GM19328 (cell line): ENCODE data around the gene MTERF2.
"Not testable (repeated sequence)": the region's sequence is repeated elsewhere in the genome, so short reads cannot be mapped to it uniquely, and the experiment has no call there.

Experiments
- ATAC-seq: cut with Tn5 transposase; IDR thresholded peaks from one replicate; pipeline ENCODE4 v1.9.1; 2021; ENCODE audit warnings: mild to moderate bottlenecking, moderate library complexity; ENCODE audit not compliant: unreplicated experiment

Gene MTERF2, protein sequence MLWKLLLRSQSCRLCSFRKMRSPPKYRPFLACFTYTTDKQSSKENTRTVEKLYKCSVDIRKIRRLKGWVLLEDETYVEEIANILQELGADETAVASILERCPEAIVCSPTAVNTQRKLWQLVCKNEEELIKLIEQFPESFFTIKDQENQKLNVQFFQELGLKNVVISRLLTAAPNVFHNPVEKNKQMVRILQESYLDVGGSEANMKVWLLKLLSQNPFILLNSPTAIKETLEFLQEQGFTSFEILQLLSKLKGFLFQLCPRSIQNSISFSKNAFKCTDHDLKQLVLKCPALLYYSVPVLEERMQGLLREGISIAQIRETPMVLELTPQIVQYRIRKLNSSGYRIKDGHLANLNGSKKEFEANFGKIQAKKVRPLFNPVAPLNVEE

GRCh38 chr12:106986625-106987389 is at the start of gene MTERF2:
Gene MTERF2 (minus strand): TSS chr12:106987146. CDS start chr12:106978714, 8,432 bp downstream.
- ATAC-seq = peak; percentile 86

- ATAC-seq = no peak
These were observed 48.8 kb upstream of the MTERF2 start for GRCh38 chr12:107035733-107036132.

DNA sequence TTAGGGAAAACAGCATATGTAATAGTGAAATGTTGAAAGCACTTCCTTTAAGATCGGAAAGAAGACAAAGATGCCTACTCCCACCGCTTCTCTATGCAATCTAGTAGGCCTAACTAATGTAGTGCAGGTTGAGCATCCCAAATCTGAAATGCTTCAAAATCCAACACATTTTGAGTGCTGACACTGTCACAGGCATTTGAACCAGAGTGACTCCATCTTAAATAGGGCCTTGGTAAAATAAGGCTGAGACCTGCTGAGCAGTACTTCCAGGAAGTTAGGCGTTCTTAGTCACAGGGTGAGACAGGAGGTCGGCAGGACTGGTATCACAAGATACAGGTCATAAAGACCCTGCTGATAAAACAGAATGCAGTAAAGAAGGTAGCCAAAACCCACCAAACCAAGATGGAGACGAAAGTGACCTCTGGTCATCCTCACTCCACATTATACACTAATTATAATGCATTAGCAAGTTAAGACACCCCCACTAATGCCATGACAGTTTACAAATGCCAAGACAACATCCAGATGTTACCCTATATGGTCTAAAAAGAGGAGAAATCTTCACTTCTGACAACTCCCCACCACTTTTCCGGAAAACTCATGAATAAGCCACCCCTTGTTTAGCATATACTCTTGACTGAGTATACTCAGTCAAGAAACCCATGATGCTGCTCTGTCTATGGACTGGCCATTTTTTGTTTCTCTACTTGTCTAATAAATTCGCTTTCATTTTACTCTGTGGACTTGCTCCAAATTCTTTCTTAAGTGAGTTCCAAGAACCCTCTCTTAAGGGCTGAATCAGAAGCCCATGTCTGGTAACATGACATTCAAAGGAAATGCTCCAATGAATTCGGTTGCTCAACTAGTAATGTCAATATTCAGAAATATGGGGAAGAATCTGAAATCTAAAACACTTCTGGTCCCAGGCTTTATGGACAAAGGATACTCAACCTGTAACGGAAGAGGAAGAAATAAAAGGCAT is 47.1 kb upstream of the MTERF2 start:
- ATAC-seq = no peak

- no peak for ATAC-seq
These were observed 45.3 kb upstream of the MTERF2 start for GRCh38 chr12:107032266-107032665.

DNA sequence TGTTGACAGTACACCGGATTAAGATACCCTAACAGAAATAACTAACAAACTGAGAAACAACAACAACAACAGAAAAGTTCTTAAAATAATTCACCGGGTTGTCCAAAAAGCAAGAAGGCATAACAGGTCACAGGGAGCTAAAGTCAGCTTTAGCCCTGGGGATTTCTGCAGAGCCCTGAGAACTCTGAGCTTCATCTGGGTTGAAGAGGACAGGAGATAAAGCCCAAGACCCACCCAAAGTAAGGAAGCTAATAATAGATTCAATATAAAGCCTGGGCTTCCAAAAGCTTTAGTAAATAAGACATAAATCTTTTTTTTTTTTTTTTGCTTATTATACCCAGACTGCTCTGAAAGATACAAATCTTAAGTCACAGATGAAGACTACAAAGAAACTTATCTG is 44.1 kb upstream of the MTERF2 start:
- no peak for ATAC-seq

- no peak for ATAC-seq
These were observed 42.1 kb upstream of the MTERF2 start for GRCh38 chr12:107029081-107029480.

DNA sequence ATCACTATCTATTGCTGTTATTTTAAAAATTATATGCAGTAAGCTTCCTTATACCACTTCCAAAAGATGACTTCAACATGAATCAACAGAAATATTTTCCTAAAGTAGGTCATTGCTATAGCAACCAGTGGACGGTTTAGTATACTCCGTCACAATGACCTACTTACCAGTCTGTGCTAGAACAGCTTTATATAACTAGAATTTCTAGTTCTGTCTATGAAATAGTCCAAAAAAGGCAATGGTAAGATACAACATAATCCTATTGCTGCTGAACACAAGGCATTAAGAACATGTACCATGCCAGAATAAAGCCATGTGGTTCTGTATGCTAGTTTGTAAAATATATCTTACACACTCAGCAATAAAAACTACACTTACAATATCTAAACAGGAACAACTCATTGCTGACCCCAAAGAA is 40.7 kb upstream of the MTERF2 start:
- ATAC-seq = no peak

DNA sequence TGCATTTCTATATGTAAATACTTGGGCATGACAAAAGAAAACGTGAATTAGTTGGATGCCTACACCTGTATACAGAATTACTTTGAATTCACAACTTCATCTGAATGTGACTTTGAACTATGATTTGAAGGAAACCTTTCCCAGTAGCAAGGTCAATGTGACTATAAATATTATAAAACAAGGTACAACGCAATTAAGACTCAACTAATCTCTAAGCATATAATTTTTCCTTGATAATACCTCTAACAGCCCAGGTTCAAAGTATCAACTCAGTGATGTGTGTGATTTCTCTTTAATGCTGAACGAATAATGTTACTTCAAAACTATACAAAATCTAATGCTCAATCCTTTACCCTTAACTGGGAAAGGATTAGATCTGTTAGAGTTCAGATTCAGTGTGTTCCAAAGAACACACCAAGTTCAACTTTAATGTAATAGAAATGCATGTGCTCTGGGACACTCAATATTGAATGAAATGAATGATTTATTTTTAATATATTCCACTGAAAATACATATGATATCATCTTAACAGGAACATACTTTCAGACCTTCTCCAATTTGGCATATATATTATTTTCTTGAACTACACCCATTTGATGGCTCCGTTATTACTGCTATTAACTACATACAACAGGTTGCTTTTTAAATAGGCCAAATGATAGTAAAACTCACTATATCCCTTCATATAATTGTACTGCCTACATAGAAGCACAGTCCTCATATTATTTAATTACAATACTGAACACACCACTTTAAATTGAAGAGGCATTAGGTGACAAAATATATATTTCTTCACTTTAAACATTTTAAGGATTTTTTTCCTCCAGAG is 40.1 kb upstream of the MTERF2 start:
- ATAC-seq = no peak

- ATAC-seq = not testable (repeated sequence)
These were observed 39.4 kb upstream of the MTERF2 start for GRCh38 chr12:107026356-107026755.

DNA sequence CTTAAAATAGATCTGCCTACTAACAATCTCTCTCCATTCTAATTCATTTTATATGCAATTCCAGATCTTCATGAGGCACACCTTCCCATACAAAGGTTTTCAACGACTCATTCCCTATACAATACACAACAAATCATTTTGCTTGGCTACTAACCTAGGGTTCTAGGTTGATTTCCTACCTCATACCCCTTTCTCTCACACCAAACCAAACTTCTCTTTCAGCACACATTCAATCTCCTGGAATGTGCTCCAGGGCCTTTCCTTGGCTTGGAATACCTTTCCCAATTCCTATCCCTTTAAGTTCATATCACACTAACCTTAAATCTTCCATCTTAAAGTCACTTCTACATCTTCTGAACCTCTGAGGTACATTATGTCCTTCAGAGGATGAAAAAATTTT is 38.7 kb upstream of the MTERF2 start:
- no peak for ATAC-seq

GRCh38 chr12:107019546-107019945 is 32.6 kb upstream of the MTERF2 start:
- no peak for ATAC-seq

GRCh38 chr12:107017042-107017441 is 30.1 kb upstream of the MTERF2 start:
- ATAC-seq = no peak

DNA sequence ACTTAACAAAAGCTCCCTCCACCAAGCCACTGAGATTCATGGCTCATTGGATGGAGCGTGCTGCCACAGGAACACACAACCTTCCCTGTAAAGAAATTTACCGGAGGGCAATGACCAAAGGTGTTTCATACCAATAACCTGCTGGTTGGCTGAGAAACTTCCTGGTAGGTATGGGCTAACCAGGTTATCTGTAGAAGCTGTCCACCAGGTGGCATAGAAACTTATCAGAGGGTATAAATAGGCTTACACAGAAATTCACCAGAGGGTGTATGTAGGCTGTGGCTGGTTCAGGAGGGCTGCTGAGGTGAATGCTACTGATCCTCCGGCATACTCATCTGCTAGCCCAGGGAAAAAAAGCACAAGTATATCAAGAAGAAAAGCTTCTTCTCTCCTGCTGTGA is 27.1 kb upstream of the MTERF2 start:
- ATAC-seq = no peak

DNA sequence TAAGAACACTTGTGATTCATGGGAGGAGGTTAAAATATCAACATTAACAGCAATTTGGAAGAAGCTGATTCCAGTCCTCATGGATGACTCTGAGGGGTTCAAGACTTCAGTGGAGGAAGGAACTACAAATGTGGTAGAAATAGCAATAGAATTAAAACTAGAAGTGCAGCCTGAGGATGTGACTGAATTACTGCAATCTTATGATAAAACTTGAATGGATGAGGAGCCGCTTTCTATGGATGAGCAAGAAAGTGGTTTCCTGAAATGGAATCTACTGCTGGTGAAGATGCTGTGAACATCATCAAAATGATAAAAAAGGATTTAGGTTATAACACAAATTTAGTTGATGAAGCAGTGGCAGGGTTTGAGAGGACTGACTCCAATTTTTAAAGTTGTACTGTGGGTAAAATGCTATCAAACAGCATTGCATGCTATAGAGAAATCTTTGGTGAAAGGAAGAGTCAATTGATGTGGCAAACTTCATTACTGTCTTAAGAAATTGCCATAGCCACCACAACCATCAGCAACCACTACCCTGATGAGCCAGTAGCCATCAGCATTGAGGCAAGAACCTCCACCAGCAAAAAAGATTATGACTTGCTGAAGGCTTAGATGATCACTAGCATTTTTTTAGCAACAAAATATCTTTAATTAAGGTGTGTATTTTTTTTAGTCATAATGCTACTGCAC is 25.9 kb upstream of the MTERF2 start:
- no peak for ATAC-seq

DNA sequence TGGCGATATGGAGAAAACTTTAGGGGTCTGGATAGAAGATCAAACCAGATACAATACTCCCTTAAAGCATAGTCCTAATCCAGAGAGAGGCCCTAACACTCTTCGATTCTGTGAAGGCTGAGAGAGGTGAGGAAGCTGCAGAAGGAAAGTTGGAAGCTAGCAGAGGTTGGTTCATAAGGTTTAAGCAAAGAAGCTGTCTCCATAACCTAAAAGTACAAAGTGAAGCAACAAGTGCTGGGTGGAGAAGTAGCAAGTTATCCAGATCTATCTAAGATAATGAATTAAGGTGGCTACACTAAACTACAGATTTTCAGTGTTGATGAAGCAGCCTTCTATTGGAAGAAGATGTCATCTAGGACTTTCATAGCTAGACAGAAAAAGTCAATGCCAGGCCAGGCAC is 24.6 kb upstream of the MTERF2 start:
- ATAC-seq = no peak

GRCh38 chr12:107007411-107007810 is 20.5 kb upstream of the MTERF2 start:
- no peak for ATAC-seq

- not testable (repeated sequence) for ATAC-seq
These were observed 15.7 kb upstream of the MTERF2 start for GRCh38 chr12:107002665-107003064.

- no peak for ATAC-seq
These were observed 12.5 kb upstream of the MTERF2 start for GRCh38 chr12:106999446-106999845.

DNA sequence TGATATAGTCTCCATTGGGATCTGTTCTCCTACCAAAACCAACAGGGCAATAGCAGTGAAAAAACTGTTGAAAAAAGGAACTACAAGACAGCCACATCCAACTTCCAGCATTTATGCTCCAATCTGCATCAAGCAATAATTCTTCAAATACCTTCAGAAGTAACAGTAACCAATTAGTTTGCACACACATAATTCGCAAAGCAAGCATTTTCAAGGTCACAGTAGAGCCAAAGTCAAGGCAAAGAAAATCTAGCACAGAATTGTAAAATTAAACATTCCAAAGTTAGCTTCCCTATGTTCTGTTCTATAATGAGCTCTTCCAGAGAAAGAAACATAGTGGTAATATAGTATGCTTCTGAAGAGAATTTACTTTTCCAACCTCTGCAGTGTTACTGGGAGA is 11.0 kb upstream of the MTERF2 start:
- ATAC-seq = no peak

- ATAC-seq = not testable (repeated sequence)
These were observed 9.2 kb upstream of the MTERF2 start for GRCh38 chr12:106996102-106996501.
